Ovary (tissue), 3 donors: Measurements from ENCODE around the gene ZSCAN10.

Source experiments
- POLR2A ChIP-seq: fragments of 450-650 bp; IDR thresholded peaks from one replicate; pipeline ENCODE4 v1.6.1; 2017; ENCODE audit warnings: antibody characterized with exemption, mild to moderate bottlenecking, moderate library complexity
- TF ChIP-seq, protein P1 (sequence below), 3 donors: fragments of 450-650 bp in 2 of 3; fragments of 200-600 bp in 1 of 3; IDR thresholded peaks; one replicate each; pipeline versions ENCODE4 v1.5.1 to v1.8.0; 2016 to 2022; ENCODE audit warnings: antibody characterized with exemption in 3 of 3, mild to moderate bottlenecking in 1 of 3
- donor health status: DM: no; HTN: no; CAD: no.

DNA sequence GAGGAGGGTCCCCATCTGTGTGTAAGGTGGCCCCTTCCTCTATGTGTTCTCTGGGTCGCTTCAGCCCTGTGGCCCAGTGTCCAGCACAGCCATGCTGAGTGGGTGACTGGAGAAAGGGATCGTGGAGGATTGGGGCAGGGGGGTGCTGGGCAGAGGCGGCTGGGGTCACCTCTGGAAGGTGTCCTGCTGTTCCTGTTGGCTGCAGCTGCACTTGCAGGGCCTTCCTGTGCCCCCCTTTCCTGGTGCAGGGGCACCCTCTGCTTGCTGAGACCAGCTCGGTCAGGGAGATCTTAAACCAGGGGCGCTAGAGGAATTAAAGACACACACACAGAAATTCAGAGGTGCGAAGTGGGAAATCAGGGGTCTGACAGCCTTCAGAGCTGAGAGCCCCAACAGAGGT is 22.5 kb downstream of the ZSCAN10 start:
- TF ChIP-seq, protein P1, sequence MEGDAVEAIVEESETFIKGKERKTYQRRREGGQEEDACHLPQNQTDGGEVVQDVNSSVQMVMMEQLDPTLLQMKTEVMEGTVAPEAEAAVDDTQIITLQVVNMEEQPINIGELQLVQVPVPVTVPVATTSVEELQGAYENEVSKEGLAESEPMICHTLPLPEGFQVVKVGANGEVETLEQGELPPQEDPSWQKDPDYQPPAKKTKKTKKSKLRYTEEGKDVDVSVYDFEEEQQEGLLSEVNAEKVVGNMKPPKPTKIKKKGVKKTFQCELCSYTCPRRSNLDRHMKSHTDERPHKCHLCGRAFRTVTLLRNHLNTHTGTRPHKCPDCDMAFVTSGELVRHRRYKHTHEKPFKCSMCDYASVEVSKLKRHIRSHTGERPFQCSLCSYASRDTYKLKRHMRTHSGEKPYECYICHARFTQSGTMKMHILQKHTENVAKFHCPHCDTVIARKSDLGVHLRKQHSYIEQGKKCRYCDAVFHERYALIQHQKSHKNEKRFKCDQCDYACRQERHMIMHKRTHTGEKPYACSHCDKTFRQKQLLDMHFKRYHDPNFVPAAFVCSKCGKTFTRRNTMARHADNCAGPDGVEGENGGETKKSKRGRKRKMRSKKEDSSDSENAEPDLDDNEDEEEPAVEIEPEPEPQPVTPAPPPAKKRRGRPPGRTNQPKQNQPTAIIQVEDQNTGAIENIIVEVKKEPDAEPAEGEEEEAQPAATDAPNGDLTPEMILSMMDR (IDR thresholded peaks at IDR 0.05), result no peak
- TF ChIP-seq POLR2A, result no peak
